ENCODE data around the gene LRRC73. TPM values are rescaled to one million over a fixed set of nuclear protein-coding genes. Genes with fewer than 3 reads are reported as not detected.
A peak's percentile ranks its signal among the peaks of the same experiment; 100 is the strongest.

Gene LRRC73
- total RNA-seq, 1 donor from 2014 or later: not detected

- no peak for TF ChIP-seq CTCF (conservative IDR thresholded peaks at IDR 0.05; ENCODE audit: low read depth, low read length)
- H3K4me3 ChIP-seq (ENCODE audit: low read depth, low read length): no peak overlapping the region
- no peak for DNase-seq (ENCODE audit: low read depth)
Measured at GRCh38 chr6:43481075-43481474, 29.1 kb downstream of the LRRC73 start.

DNA sequence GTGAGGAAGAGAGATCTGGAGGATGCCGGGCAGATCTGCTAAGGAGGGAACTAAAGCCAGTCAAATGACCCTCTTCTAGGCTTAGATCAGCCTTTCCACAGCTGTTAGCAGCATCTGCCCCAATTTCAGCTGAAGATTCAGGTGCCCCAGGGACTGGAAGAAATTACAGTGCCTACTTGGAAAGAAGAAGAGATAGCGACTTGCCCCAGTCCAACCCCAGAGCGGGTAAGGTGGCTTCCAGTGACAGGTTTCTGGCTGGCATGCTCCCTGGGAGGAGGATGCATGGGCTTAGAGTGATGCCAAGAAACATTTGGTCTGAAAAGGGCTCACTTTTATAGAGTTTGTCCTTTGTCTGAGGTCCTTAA, 32.2 kb downstream of the LRRC73 start:
- no peak for TF ChIP-seq CTCF (conservative IDR thresholded peaks at IDR 0.05; ENCODE audit: low read depth, low read length)
- DNase-seq (ENCODE audit: low read depth): no peak
- H3K4me3 ChIP-seq (ENCODE audit: low read depth, low read length): peak overlapping the region; percentile 73

- no peak for DNase-seq (ENCODE audit: low read depth)
- TF ChIP-seq CTCF (conservative IDR thresholded peaks at IDR 0.05; ENCODE audit: low read depth, low read length): no peak
- H3K4me3 ChIP-seq (ENCODE audit: low read depth, low read length): peak within 1 kb of the TSS; percentile 73
Measured at GRCh38 chr6:43477235-43478007, 32.7 kb downstream of the LRRC73 start, which contains the start of gene TJAP1. TJAP1 (plus strand) TSS chr6:43477570; CDS start chr6:43499002, 21,432 bp downstream.

DNA sequence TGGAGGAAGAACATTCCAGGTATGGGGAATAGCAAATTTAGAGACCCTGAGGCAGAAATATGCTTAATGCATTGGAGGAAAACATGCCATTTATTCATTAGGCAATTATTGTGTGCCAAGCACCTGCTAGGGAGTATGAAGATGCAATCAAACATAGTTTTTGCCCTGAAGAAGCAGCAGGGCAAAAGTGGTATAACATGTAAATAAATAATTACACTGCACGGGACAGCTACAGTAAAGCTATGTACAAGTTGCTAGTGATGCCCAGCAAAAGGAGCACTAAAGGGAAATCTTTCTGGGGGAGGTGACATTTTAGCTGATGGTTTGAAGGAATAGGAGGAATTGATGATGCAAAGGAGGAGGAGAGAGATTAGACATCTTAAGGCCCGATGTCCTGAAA, 33.4 kb downstream of the LRRC73 start:
- DNase-seq (ENCODE audit: low read depth): no peak
- H3K4me3 ChIP-seq (ENCODE audit: low read depth, low read length): peak overlapping the region; percentile 73
- no peak for TF ChIP-seq CTCF (conservative IDR thresholded peaks at IDR 0.05; ENCODE audit: low read depth, low read length)

- no peak for TF ChIP-seq CTCF (conservative IDR thresholded peaks at IDR 0.05; ENCODE audit: low read depth, low read length)
- H3K4me3 ChIP-seq (ENCODE audit: low read depth, low read length): no peak overlapping the region
- no peak for DNase-seq (ENCODE audit: low read depth)
Measured at GRCh38 chr6:43475516-43475915, 34.6 kb downstream of the LRRC73 start.

DNA sequence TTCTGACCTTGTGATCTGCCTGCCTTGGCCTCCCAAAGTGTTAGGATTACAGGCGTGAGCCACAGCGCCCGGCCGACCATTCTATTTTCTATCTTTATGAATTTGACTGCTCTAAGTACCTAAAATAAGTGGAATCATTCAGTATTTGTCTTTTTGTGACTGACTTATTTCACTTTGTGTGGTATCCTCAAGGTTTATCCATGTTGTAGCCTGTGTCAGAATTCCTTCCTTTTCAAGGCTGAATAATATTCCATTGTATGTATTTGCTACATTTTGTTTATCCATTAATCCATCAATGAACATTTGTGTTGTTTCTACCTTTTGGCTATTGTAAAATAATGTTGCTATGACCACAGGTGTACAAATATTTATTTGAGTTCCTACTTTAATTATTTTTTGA, 37.6 kb downstream of the LRRC73 start:
- no peak for TF ChIP-seq CTCF (conservative IDR thresholded peaks at IDR 0.05; ENCODE audit: low read depth, low read length)
- DNase-seq (ENCODE audit: low read depth): no peak
- H3K4me3 ChIP-seq (ENCODE audit: low read depth, low read length): no peak overlapping the region

- no peak for TF ChIP-seq CTCF (conservative IDR thresholded peaks at IDR 0.05; ENCODE audit: low read depth, low read length)
- no peak overlapping the region for H3K4me3 ChIP-seq (ENCODE audit: low read depth, low read length)
- DNase-seq (ENCODE audit: low read depth): no peak
Measured at GRCh38 chr6:43471399-43471798, 38.7 kb downstream of the LRRC73 start.
